HepG2 (cell line): ENCODE data around the gene CTNNAL1. TPM values are rescaled to one million over a fixed set of nuclear protein-coding genes. Genes with fewer than 3 reads are reported as not detected.

ENCODE experiments used
- ATAC-seq: fragments of 200-7000 bp; cut with Tn5 transposase; 3 replicates; pipeline ENCODE4 v1.9.1; 2020; ENCODE audit warnings: mild to moderate bottlenecking, moderate library complexity
- BruUV-seq: library from RNA; stranded (reverse); fragments of 400-500 nt; replicated peaks from 2 replicates; lab custom pipeline; 2021; lab: Mats Ljungman, UMichigan
- CTCF ChIA-PET: fragments of 300-600 bp; formaldehyde crosslinking; extraction: SDS; loops from one replicate; lab custom pipeline; 2021; ENCODE audit warnings: low total read pairs, inconsistent platforms, low intra/inter-chr PET ratio; lab: Yijun Ruan, JAX
- POLR2A ChIA-PET: fragments of 350-600 bp; sonication (Branson Sonifier 250); formaldehyde crosslinking; loops from one replicate; lab custom pipeline; 2020; ENCODE audit warnings: antibody characterized with exemption, inconsistent platforms; lab: Yijun Ruan, JAX
- DNase-seq: peaks from one replicate; pipeline ENCODE4 v3.0.0-alpha.2; 2015; ENCODE audit warnings: low spot score
- FAIRE-seq: peaks from 3 replicates; lab custom pipeline; 2011; peaks lifted over from hg19 to GRCh38; lab: Jason Lieb, UNC
- H2AFZ ChIP-seq: one replicate; pipeline ENCODE4 v1.6.1; 2011; ENCODE audit warnings: low read length, inconsistent platforms
- H3K27ac ChIP-seq: fragments of 300-600 bp; 3 replicates; pipeline ENCODE4 v1.8.0; 2011; ENCODE audit warnings: mixed run types, mild to moderate bottlenecking, mixed read lengths, low read length, inconsistent platforms; ENCODE audit not compliant: insufficient read depth; ENCODE audit errors: extremely low read length
- H3K27me3 ChIP-seq, 2 experiments: fragments of 200-600 bp in 1 of 2; 2 replicates in 1 of 2; 3 replicates in 1 of 2; pipeline versions ENCODE4 v1.6.0 to v1.8.0; 2011; ENCODE audit warnings: low read length in 2 of 2, mild to moderate bottlenecking in 2 of 2, moderate library complexity in 2 of 2, inconsistent platforms in 1 of 2; ENCODE audit not compliant: insufficient read depth in 2 of 2, control insufficient read depth in 1 of 2
- H3K36me3 ChIP-seq, 2 experiments: fragments of 200-600 bp in 1 of 2; replicated peaks in 1 of 2; 2 replicates in 1 of 2; 3 replicates in 1 of 2; pipeline versions ENCODE4 v1.5.1 to v1.8.0; 2011; ENCODE audit warnings: low read length in 2 of 2, inconsistent platforms in 1 of 2; ENCODE audit not compliant: insufficient read depth in 2 of 2, control insufficient read depth in 1 of 2
- H3K4me1 ChIP-seq: 2 replicates; pipeline ENCODE4 v1.5.1; 2012; ENCODE audit warnings: low read length, inconsistent platforms; ENCODE audit not compliant: insufficient read depth
- H3K4me2 ChIP-seq: 2 replicates; pipeline ENCODE4 v1.6.0; 2011; ENCODE audit warnings: low read depth, low read length, inconsistent platforms
- H3K4me3 ChIP-seq, 3 experiments: fragments of 200-600 bp in 1 of 3; sonication (generic), shearing (Covaris generic) in 1 of 3; replicated peaks in 1 of 3; 2 replicates each; pipeline ENCODE4 v1.5.1; 2011 to 2016; ENCODE audit warnings: low read length in 3 of 3, inconsistent platforms in 2 of 3, low read depth in 2 of 3, mild to moderate bottlenecking in 2 of 3, control low read depth in 1 of 3, mixed read lengths in 1 of 3; ENCODE audit not compliant: insufficient read depth in 1 of 3
- H3K79me2 ChIP-seq: one replicate; pipeline ENCODE4 v1.6.1; 2011; ENCODE audit warnings: low read length, inconsistent platforms; ENCODE audit not compliant: insufficient read depth
- H3K9ac ChIP-seq: 2 replicates; pipeline ENCODE4 v1.6.0; 2011; ENCODE audit warnings: mild to moderate bottlenecking, low read depth, low read length, inconsistent platforms; ENCODE audit not compliant: insufficient read depth
- H3K9me3 ChIP-seq: 2 replicates; pipeline ENCODE4 v1.5.1; 2012; ENCODE audit warnings: mild to moderate bottlenecking, low read length
- H4K20me1 ChIP-seq: 2 replicates; pipeline ENCODE4 v1.6.0; 2011; ENCODE audit warnings: inconsistent platforms, mild to moderate bottlenecking, low read length, moderate library complexity; ENCODE audit not compliant: insufficient read depth
- ARNT2 ChIP-seq: sonication (generic); formaldehyde crosslinking; IDR thresholded peaks from 2 replicates; pipeline ENCODE4 v1.8.0; 2022; ENCODE audit warnings: mild to moderate bottlenecking, low read depth, missing genetic modification reagents, moderate library complexity
- ATAD3A ChIP-seq: sonication (generic); formaldehyde crosslinking; IDR thresholded peaks from 2 replicates; pipeline ENCODE4 v1.4.0; 2020; ENCODE audit warnings: missing genetic modification reagents
- CREM ChIP-seq, 2 experiments: sonication (generic) in 1 of 2; formaldehyde crosslinking in 1 of 2; IDR thresholded peaks; 2 replicates each; pipeline versions ENCODE4 v1.4.0 to v1.6.1; 2016 to 2020; ENCODE audit warnings: antibody characterized with exemption in 1 of 2, mild to moderate bottlenecking in 1 of 2, missing genetic modification reagents in 1 of 2
- HOXA9 ChIP-seq: sonication (generic); formaldehyde crosslinking; IDR thresholded peaks from 2 replicates; pipeline ENCODE4 v1.8.1; 2022; ENCODE audit warnings: missing genetic modification reagents, mild to moderate bottlenecking, moderate library complexity, borderline replicate concordance
- SMAD1 ChIP-seq: sonication (generic); formaldehyde crosslinking; IDR thresholded peaks from 2 replicates; pipeline ENCODE4 v1.4.0; 2020; ENCODE audit warnings: missing genetic modification reagents, low read depth, mild to moderate bottlenecking, borderline replicate concordance
- SP4 ChIP-seq: sonication (generic); formaldehyde crosslinking; IDR thresholded peaks from 2 replicates; pipeline ENCODE4 v1.8.1; 2023; ENCODE audit warnings: mild to moderate bottlenecking, missing genetic modification reagents
- ZFP37 ChIP-seq: sonication (generic); formaldehyde crosslinking; IDR thresholded peaks from 2 replicates; pipeline ENCODE4 v1.4.0; 2020; ENCODE audit warnings: missing genetic modification reagents, borderline replicate concordance
- ZFP41 ChIP-seq: sonication (generic); formaldehyde crosslinking; IDR thresholded peaks from 2 replicates; pipeline ENCODE4 v1.4.0; 2020; ENCODE audit warnings: mild to moderate bottlenecking, missing genetic modification reagents, borderline replicate concordance
- ZNF792 ChIP-seq: IDR thresholded peaks from 2 replicates; pipeline ENCODE4 v1.6.1; 2016
- ZSCAN30 ChIP-seq: sonication (generic); formaldehyde crosslinking; IDR thresholded peaks from 2 replicates; pipeline ENCODE4 v1.5.0; 2020; ENCODE audit warnings: mild to moderate bottlenecking, missing genetic modification reagents
- WGBS: methylation state at CpG from one replicate; pipeline ENCODE4 v1.1.6; 2017; ENCODE audit warnings: low lambda C conversion rate; 5-methylcytosine and 5-hydroxymethylcytosine counted together
- in situ Hi-C: cut with HindIII; loops from 2 replicates; pipeline ENCODE4 v1.10.0; 2017; ENCODE audit warnings: low pct_unique_long_range_greater_than_20kb; ENCODE audit not compliant: extremely low pct_ligation_motif_present
- intact Hi-C: fragments of 100-400 bp; cut with micrococcal nuclease; formaldehyde crosslinking; loops from one replicate; pipeline ENCODE4 v1.10.0; 2022; ENCODE audit not compliant: unreplicated experiment
- polyA plus RNA-seq, 8 experiments: library from polyadenylated mRNA; depleted of rRNA in 3 of 8; stranded (reverse) in 7 of 8; unstranded in 1 of 8; fragments of >200 nt; fragmentation: Illumina TruSeq in 4 of 8; extraction: Trizol in 4 of 8; gene quantifications; 2 replicates each; pipeline versions ENCODE4 v1.2.1 to v1.2.3, GENCODE V29; 2011 to 2016; ENCODE audit warnings: low read depth in 4 of 8, missing spikeins in 1 of 8, mixed read lengths in 1 of 8; ENCODE audit not compliant: insufficient read depth in 1 of 8
- total RNA-seq, 5 experiments: library from RNA; depleted of rRNA; stranded (reverse); fragments of >200 nt; fragmentation: Illumina TruSeq; extraction: Trizol; gene quantifications; 2 replicates each; pipeline ENCODE4 v1.2.3, GENCODE V29; 2016; ENCODE audit warnings: low read depth in 1 of 5
- TF ChIP-seq, protein P1 (sequence below): sonication (generic); formaldehyde crosslinking; IDR thresholded peaks from 2 replicates; pipeline ENCODE4 v1.5.0; 2020; ENCODE audit warnings: mild to moderate bottlenecking, missing genetic modification reagents, borderline replicate concordance
- TF ChIP-seq, protein P2 (sequence below), 2 experiments: sonication (generic) in 1 of 2; formaldehyde crosslinking in 1 of 2; IDR thresholded peaks; 2 replicates each; pipeline versions ENCODE4 v1.4.0 to v1.6.1; 2016 to 2020; ENCODE audit warnings: borderline replicate concordance in 1 of 2, low read depth in 1 of 2, mild to moderate bottlenecking in 1 of 2, missing genetic modification reagents in 1 of 2
- TF ChIP-seq, protein P3 (sequence below): sonication (generic); formaldehyde crosslinking; IDR thresholded peaks from 2 replicates; pipeline ENCODE4 v1.5.1; 2020; ENCODE audit warnings: mild to moderate bottlenecking, missing genetic modification reagents, moderate library complexity

The CTNNAL1 gene
- total and polyA plus RNA-seq, 2 of the 13 experiments (the other 11 are each of a cell fraction or from before 2014, with no cell fraction given), result 32.0 to 162 TPM

DNA sequence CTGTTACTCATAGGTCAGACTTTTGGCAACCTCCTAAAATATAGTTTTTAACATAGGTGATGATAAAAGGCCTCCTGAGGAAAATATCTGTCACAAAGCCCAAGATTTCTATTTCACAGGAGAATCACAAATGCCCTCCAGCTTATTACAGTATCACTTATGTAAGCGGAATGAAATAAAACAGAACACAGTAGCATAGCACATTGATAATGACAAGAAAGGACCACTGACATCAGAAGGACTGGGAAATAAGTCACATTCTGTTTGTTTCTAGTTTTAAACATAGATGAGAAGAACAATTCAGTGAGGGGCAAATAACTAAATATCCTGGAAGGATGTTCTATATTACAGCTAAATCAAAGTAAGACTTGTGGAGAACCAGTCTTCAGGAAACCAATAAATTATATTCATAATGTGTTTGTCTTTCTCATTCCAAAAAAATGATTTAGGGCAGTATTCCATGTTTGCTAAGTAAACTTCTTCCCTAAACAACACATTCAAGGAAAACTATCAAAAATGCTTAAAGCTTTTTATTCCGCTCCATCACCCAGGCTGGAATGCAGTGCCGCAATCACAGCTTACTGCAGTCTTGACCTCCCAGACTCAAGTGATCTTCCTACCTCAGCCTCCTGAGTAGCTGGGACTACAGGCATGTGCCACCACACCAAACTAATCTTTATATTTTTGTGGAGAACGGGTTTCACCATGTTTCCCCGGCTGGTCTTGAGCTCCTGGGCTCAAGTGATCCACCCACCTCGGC is 20.8 kb upstream of the CTNNAL1 start:
- H3K4me1 ChIP-seq, result peaks cover 44% of the 10 kb centered on the region
- in situ Hi-C loops, result no loop called here

More for the DNA sequence above, 20.8 kb upstream of the CTNNAL1 start:
- no peak overlapping the region for H3K4me3 ChIP-seq
- intact Hi-C loops, result loop anchor here (10.0 kb wide), 1 partner anchor 81 kb away; the partner anchor contains the start of gene TMEM245
- H3K36me3 ChIP-seq, result peaks cover 5 to 33% of the 10 kb centered on the region in 2 experiments
- TF ChIP-seq HOXA9 (CRISPR knock-in tag) (no peak), ZFP37 (CRISPR knock-in tag) (no peak), ZFP41 (CRISPR knock-in tag) (no peak), SP4 (CRISPR knock-in tag) (no peak), ZNF792 (CRISPR knock-in tag) (no peak), SMAD1 (CRISPR knock-in tag) (no peak), ARNT2 (CRISPR knock-in tag) (no peak), ZSCAN30 (CRISPR knock-in tag) (no peak), CREM (IDR thresholded peaks at IDR 0.05) (no peak), CREM (CRISPR knock-in tag; IDR thresholded peaks at IDR 0.05) (no peak), ATAD3A (CRISPR knock-in tag) (no peak)
- TF ChIP-seq, protein P1, sequence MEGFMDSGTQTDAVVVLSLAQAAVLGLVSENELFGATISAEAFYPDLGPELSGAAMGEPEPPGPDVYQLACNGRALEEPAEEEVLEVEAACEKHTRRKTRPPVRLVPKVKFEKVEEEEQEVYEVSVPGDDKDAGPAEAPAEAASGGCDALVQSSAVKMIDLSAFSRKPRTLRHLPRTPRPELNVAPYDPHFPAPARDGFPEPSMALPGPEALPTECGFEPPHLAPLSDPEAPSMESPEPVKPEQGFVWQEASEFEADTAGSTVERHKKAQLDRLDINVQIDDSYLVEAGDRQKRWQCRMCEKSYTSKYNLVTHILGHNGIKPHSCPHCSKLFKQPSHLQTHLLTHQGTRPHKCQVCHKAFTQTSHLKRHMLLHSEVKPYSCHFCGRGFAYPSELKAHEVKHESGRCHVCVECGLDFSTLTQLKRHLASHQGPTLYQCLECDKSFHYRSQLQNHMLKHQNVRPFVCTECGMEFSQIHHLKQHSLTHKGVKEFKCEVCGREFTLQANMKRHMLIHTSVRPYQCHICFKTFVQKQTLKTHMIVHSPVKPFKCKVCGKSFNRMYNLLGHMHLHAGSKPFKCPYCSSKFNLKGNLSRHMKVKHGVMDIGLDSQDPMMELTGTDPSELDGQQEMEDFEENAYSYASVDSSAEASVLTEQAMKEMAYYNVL (CRISPR knock-in tag), result no peak
- TF ChIP-seq, protein P2, sequence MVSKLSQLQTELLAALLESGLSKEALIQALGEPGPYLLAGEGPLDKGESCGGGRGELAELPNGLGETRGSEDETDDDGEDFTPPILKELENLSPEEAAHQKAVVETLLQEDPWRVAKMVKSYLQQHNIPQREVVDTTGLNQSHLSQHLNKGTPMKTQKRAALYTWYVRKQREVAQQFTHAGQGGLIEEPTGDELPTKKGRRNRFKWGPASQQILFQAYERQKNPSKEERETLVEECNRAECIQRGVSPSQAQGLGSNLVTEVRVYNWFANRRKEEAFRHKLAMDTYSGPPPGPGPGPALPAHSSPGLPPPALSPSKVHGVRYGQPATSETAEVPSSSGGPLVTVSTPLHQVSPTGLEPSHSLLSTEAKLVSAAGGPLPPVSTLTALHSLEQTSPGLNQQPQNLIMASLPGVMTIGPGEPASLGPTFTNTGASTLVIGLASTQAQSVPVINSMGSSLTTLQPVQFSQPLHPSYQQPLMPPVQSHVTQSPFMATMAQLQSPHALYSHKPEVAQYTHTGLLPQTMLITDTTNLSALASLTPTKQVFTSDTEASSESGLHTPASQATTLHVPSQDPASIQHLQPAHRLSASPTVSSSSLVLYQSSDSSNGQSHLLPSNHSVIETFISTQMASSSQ (IDR thresholded peaks at IDR 0.05; ENCODE audit: low read depth), result no peak
- TF ChIP-seq, protein P2 (CRISPR knock-in tag; IDR thresholded peaks at IDR 0.05; ENCODE audit: borderline replicate concordance), result no peak
- TF ChIP-seq, protein P3, sequence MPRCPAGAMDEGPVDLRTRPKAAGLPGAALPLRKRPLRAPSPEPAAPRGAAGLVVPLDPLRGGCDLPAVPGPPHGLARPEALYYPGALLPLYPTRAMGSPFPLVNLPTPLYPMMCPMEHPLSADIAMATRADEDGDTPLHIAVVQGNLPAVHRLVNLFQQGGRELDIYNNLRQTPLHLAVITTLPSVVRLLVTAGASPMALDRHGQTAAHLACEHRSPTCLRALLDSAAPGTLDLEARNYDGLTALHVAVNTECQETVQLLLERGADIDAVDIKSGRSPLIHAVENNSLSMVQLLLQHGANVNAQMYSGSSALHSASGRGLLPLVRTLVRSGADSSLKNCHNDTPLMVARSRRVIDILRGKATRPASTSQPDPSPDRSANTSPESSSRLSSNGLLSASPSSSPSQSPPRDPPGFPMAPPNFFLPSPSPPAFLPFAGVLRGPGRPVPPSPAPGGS (CRISPR knock-in tag), result no peak
- H3K4me2 ChIP-seq, result no peak overlapping the region
- no peaks in the 10 kb centered on the region for H3K79me2 ChIP-seq
- ATAC-seq, result no peak
- 95% methylated on average over 6 of the region's 6 CpGs for WGBS
- ChIA-PET CTCF (no interaction called here), POLR2A (no interaction called here)
- no peaks in the 10 kb centered on the region for H3K27me3 ChIP-seq
- no peak for DNase-seq
- no peaks in the 10 kb centered on the region for H3K9me3 ChIP-seq
- no TSS peak for BruUV-seq
- no peak overlapping the region for H3K9ac ChIP-seq
- FAIRE-seq, result no peak
- H2AFZ ChIP-seq, result no peak overlapping the region
- no peak overlapping the region for H3K27ac ChIP-seq
- H4K20me1 ChIP-seq, result no peaks in the 10 kb centered on the region
